NCI-H82 (cell line): ENCODE measurements around the gene CD34.
A peak's percentile ranks its signal among the peaks of the same experiment; 100 is the strongest.
"Not testable (repeated sequence)": the region's sequence is repeated elsewhere in the genome, so short reads cannot be mapped to it uniquely, and the experiment has no call there.

Experiments
- DNase-seq: peaks from one replicate; lab custom pipeline; 2025; lab: John Stamatoyannopoulos, UW

CD34 gene, protein sequence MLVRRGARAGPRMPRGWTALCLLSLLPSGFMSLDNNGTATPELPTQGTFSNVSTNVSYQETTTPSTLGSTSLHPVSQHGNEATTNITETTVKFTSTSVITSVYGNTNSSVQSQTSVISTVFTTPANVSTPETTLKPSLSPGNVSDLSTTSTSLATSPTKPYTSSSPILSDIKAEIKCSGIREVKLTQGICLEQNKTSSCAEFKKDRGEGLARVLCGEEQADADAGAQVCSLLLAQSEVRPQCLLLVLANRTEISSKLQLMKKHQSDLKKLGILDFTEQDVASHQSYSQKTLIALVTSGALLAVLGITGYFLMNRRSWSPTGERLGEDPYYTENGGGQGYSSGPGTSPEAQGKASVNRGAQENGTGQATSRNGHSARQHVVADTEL

DNA sequence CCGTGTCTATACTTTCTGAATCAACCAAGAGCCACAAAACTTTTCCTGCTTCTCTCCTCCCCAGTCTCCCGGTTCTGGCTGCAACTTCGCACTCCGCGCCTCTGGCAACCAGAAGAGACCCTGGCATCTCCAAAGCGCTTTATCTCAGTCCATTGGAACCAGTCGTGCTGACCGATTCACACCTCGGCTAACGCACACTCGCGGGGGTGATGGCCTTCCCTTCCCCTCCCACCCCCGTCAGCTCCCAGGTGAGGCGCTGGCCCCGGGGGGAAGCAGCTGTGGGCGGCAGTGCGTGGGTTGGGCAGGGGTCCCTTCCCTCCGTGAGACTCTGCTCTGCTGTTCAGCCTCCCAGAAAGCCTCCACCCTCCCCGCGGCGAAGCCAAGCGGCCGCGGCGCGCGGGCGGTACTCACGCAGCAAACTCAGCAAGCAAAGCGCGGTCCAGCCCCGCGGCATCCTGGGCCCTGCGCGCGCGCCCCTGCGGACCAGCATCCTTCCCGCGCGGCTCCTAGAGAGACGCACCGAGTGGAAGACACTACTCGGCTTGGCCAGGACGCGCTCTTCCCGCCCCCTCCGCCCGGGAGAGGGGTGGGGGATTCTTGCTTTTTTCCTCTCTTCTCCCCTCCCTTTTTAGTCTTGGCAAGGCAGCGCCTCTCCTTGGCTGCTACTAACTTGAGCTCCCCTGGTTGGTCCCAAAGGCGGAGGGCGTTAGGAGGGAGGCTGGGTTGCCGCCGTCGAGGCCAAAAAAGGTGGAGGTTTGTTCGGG is at the start of gene CD34:
Gene CD34, minus strand, starts transcription at position 535 of the 764 bp plus-strand sequence. Its CDS starts 45 bp downstream, at position 490.
- peak; percentile 50 for DNase-seq

DNA sequence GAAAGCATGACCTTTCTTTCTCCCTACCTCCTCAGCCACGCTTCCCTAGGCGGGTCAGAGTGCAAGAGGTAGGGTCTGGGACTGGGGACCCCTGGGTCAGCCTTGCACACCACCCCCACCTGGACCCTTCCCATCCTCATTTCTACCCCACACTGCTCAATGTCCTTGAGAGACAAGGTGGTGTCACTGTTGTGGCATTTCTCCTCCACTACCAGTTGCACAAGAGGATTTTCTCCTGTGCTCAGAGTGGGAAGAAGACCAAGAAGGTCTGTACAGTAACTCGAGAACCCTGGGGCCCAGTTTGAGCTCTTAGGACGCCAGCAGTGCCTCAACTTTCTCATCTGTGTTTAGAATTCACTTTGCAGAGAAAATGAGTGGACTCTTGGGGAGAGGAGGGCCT is 49.4 kb upstream of the CD34 start:
- DNase-seq, result no peak

DNA sequence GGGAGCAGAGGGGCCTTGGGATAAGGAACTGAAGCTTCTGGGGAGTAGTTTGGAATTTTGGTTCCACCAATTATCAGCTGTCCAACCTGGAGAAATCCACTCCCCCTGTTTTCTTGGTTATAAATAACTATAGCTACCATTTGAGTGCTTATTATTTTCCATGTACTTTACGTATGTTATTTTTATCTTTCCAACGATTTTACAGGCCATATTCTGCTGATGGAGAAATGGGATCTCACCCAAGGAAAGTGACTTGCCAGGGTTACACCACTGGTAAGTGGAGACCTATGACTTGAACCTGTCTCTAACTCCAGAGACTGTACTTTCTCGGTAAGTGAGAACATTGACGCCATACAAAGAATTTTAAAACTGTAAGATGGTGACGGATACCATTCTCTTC is 49.0 kb upstream of the CD34 start:
- DNase-seq, result no peak

DNA sequence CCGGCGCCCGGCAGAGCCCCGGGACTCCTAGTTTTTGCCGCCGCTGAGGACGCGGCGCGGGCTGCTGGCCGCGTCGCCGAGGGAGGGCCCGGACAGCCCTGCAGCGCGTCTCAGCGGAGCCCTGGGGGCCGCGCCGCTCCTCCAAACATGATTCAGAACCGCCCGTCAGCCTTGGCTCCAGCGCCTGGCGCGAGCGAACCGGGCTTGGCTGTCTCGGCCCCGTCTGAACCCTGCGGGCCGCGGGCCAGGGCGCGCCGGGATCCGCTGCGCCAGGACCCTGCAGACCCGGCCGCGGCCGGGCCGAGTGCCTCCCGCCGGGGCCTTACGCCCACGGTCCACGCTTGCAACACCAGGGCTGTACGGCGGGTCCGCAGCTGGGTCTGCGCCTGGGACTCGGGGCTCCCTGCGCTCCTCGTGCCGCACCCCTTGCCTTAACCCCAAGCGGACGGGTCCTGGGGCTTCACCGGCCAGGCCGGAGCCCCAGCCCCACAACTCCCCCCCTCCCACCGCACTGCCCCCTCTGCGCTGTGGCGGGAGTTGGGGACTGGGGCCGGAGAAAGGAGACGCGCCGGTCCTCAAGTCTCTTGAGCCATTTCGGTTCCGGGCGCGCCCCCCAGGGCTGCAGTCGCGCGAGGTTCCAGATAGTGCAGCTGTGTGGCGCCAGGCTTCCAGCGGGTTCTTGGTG is 48.4 kb upstream of the CD34 start:
- no peak for DNase-seq

DNA sequence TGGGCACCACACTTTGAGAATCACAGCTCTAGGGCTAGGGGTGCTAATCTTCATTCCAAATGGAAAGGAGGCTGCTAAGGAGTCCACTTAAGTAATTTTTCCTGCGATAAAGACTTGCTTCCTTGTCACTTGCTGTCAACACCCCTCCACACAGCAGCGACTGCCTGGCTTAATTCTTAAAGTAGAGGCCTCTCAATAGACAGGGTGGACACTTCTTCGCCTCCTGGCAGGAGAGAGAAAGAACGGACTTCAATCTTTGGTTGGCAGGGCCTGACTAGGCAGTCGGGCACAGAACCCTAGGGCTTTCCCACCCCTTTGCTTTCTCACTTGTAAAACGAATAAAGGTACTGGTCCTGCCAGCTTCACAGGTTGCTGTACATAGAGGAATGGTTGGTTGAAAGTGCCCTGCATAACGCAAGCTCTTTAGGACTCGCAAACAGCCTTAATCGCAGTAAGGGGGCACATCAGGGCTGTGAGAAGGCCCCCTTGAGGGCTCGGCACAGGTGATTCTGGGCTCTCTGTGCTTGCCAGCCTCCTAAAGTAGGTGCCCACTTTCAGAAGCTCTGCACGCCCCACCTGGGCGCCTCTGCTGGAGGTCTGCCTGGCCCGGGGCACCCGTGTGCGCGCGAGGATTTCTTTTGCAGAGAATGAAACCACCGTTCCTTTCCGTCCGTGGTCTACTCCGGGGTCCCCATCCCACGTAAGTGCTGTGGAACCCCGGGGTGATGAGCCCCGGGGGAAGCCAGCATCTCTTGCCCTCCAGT is 47.6 kb upstream of the CD34 start:
- no peak for DNase-seq

DNA sequence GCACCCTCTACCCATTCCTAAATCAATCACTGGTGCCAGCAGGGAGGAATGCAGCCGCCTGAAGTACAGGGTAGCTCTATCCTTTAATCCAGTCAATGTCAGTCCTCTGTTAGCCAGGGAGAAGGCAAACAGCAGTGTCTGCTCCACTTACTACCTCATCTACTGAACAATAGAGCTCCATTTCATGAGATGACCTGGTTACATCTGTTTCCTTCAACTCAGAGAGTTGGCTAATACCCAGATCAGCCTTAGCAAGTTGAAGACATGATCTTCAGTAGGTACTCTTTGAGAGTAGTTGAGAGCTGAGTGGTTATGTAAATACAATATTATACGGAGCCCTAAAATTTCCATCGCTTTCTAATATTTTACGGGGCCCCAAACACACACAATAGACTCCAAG is 46.1 kb upstream of the CD34 start:
- DNase-seq, result peak; percentile 26

DNA sequence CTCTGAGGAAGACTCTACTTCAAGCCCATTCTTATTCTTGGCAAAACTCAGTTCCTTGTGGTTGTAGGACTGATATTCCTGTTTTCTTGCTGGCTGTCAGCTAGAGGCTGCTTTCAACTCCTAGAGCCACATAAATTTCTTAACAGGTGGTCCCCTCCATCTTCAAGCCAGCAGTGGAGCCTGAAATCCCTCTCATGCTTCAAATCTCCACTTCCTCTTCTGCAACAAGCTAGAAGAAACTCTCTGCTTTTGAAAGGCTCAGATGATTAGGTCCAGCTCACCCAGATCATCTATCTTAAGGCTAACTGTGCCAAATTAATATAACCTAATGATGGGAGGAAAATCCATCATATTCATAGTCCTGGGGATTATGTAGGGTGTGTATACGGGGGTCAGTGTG is 43.2 kb upstream of the CD34 start:
- DNase-seq, result no peak

DNA sequence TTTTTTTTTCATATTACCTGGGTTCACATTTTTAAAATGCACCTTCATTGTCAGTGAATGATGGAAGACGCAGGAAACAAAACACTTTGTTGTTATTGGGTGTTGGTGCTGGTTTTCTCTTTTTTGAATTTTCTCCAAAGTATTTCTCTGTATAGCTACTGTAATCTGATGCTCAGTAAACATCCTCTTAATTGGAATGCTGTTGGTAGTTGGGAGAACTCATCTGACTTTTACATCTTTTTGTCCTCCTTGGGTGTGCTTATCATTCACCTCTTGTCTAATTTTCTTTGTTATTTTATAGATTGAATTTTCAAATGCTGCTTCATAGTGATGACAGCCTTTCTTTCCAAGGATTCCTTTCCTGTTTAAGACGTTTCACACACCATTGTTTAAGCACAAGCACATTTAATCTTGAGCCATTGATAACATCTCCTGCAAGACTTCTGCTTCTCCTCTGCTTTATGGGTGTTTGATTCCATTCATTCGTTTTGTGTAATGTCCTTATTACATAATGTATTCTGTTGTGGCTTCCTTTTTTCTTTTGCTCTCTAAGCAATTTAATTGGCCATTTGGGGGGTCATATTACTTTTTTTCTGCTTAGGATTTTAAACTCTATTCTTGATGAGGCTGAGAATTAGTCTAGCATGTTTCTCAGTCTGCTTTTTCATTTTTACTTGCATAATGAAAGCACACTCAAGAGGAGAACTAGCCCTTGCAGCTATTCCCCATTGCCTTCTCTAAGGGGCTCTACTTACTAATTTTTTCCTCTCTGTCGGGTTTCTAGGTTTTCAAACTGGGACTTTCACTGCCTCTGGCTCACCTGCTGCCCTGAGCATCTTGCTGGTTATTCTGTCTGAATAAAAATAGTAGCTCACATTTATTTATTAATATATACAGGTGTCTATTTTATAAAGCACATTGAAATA is 42.0 kb upstream of the CD34 start:
- DNase-seq, result no peak

DNA sequence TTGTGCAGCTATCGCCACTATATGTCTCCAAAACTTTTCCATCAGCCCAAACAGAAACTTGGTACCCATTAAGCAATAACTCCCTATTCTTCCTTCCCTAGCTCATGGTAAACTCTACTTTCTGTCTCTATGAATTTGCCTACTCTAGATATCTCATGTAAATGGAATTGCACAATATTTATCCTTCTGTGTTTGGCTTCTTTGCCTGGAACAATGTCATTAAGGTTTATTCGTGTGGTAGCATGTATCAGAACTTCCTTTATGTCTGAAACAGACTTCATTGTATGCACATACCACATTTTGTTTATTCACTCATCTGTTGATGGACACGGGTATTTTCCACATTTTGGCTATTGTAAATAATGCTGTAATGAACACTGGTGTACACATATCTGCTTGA is 40.7 kb upstream of the CD34 start:
- no peak for DNase-seq

DNA sequence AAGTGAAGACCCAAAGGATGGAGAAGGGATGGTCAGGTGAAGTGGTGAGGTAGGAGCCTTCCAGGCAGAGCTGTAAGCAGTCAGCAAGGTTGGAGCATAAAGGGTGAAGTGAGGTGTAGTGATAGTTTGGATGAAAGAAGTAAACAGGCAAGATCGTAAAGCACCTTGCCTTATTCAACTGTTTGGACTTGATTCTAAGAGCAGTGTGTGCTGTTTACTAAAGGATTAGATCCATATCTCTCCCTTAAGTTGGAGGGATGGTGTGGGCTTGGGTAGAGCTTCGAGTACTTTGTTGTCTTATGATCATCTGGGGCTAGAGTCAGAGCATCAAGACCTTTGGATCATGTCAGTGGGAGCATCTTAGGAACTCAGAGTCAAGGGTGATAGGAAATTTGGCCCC is 39.8 kb upstream of the CD34 start:
- no peak for DNase-seq

DNA sequence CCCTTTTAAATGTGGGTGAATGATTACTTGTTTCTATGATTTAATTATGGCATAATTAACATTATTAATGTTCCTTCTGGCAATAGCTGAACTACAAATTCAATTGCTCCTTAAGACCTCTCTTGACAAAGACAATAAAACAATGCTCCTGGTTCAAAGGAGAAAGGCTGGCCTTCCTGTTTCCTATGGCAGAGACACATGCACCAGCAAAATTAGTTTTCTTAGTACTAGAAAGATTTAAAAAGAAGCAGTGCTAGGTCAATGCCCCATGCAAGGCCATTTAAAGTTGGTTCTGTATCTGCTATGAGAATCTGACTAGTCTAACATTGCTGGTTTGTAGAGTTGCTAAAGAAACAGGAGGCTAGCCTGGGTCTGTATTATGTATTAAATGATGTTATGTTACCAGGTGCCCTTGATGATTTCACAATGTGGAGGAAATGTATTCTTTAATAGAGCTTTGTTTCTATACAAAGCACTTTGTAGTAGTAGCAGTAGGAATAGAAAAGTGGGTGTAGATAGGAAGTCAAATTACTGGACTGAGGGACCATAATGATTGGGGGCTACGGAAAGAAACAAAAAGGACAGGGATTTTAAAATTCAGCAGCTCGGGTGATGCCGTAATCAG is 38.8 kb upstream of the CD34 start:
- no peak for DNase-seq

DNA sequence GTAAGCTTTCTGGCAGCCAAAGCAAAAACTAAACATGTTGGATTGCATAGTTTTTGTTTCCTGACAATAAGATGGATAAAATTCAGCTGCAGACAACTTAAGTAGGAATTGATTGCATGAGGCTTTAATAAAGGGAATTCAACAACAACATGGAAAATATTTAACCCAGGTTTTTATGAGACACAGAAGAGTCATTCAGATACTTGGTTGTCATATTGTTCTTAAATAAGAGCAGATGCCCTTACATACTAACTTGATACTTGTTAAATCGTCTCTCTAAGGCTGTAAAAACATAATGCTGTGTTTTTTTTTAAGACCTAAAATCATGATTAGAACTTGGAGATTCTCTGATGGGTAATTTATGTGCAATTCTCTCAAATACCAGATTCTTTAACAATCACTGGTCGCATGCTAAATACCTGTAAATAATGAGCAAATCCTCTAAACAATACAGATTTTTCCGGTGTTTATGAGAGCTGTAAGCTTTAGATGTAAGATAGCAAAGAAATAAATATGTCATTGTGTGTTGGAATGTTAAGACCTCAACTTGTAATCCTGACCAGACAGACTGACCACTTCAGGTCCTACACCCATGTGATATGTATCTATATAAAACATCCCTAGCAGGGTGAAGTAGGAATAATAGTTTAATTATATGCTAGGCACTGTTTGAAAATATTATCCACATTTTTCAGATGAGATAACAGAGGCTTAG is 37.8 kb upstream of the CD34 start:
- no peak for DNase-seq

DNA sequence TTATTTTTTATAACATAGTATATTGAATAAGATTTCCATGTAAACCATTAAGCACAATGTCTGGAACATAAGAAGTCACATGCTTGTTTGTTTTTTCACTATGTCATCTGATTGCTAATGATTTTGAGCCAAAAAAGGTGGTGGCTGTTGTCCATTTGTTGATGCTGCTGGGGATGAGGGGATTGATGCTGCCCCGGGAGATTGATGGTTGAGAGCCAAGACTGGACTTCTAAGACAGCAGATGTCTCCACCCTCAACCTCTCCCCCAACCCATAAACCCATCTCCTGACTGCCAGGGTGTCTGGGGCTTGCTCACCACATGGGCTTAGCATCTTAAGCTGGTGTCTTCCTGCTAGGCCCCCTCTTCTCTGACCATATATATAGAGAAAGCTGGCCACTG is 35.8 kb upstream of the CD34 start:
- peak; percentile 37 for DNase-seq

DNA sequence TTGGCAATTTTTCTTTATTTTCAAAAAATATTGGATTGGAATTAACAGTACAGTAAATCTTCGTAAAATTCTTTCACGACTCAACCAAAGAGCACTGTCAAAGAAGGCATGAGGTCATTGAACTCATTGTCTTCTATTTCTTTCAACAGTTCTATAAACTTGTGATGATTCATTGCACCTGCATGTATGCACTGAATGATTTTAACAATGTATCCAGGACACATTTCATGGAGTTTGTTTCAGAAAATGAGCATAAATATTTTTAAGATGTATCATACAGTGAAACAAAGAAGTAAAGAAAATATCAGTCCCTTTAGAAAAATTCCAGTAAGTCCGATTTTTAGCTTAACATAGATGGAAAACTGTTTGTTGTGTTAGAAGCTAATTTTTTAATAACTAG is 33.6 kb upstream of the CD34 start:
- no peak for DNase-seq

DNA sequence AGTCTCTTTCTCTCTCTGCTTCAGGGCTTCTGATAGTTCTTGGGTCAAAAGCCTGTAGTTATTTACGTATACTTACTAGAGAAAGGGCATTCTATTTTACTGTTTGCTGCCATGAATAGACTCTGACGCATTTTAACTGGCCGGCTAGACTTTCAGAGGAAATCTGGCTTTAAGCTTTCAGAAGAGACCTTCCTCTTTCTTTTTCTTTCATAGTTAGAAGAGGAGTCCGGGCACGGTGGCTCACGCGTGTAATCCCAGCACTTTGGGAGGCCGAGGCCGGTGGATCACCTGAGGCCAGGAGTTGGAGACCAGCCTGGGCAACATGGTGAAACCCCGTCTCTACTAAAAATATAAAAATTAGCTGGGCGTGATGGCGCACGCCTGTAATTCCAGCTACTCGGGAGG is 31.4 kb upstream of the CD34 start:
- DNase-seq, result not testable (repeated sequence)

DNA sequence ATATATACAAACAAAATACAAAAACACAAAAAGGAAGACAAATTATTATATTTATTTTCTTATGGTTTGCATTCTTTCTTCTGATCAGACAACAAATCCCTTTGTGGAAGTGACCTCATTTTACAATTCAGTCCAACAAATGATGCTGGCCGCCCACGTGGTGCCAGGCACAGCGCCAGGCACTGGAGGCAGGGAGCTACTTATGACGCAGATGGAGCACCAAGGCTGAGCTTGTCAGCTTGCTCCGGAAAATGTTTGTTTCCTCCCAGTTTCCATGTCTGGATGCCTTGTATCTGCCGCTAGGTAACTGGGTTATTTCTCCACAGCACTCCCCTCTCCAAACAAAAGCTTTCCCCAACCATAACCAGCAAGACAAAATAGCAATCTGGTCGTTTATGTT is 30.7 kb upstream of the CD34 start:
- no peak for DNase-seq

DNA sequence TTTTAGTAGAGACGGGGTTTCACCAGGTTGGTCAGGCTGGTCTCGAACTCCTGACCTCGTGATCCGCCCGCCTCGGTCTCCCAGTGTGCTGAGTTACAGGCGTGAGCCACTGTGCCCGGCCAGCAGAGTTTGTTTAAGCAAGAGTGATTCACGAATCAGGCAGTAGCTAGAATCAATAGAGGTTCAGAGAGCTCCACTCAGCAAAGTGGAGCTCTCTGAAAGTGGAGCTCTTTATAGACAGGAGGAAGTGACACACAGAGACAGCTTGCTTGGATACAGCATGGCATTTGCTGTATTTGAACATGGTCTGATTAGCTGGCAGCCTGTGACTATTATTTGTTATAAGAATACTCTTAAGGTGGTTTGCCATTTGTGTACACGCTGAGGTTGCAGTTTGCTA is 27.1 kb upstream of the CD34 start:
- no peak for DNase-seq

DNA sequence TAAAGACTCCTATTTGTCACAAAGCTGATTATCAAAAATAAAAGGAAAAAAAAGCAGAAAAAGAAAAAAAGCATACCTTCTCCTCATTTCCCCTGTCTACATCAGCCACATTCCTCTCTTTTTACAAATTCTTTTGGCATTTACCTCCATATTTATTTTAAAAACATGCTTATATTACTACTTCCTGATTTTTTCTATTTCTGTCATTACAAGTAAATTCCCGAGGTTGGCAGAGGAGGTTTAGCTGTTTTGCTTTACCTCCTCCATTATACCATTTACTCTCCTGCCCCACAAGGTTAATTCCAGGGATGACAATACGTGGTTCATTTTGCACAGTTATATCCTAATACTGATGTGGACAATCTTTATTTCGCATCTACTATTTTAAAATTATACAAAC is 26.3 kb upstream of the CD34 start:
- DNase-seq, result no peak

DNA sequence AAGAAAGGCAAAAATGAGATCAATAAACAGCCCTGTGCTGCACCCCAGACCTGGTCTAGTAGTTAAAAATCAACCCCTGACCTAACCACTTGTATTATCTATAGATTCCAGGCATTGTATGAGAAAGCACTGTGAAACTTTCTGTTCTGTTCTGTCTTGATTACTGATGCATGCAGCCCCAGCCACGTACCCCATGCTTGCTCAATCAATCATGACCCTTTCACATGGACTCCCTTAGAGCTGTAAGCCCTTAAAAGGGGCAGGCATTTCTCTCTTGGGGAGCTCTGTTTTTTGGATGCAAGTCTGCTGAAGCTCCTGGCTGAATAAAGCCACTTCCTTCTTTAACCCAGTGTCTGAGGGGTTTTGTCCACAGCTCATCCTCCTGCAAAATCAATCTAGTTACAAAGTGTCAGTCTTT is 24.2 kb upstream of the CD34 start:
- no peak for DNase-seq

DNA sequence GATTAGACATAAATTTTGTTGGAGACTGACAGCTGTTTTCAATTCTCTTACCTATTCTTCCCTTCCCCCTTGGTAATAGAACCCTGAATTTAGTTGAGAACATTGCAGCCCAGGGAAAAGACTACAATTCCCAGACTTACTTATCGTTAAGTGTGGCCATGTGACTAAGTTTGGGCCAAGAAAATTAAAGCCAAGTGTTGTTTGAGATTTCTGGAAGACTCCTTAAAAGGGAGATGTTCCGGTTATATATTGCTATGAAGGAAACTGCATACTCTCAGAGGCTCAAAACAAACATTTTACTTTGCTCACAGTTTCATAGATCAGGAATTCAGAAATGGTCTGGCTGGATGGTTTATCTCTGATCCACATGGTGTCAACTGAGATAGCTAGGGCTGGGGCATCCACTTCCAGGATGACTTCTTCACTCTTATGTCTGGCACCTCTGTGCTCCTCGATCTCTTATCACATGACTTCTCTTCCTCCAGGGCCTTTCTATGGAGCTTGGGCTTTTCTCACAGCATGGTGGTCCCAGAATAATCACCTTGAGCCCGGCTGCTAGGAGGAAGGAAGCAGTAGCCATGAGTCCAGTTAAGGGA is 22.4 kb upstream of the CD34 start:
- no peak for DNase-seq
